HUDEP-2 (cell line): ENCODE data around the gene RAPGEF6.
"Not testable (repeated sequence)": the region's sequence is repeated elsewhere in the genome, so short reads cannot be mapped to it uniquely, and the experiment has no call there.

ENCODE experiments used
- DNase-seq, 76 experiments: peaks; one replicate each; lab custom pipeline; 2025; ENCODE audit not compliant: unreplicated experiment in 76 of 76; lab: John Stamatoyannopoulos, UW

The RAPGEF6 gene

GRCh38 chr5:131634996-131635683 is at the start of gene RAPGEF6:
Gene RAPGEF6 (minus strand): TSS chr5:131635229. CDS start chr5:131635030, 199 bp downstream.
- DNase-seq: peak; percentile 20 to 99 (median 96)

DNA sequence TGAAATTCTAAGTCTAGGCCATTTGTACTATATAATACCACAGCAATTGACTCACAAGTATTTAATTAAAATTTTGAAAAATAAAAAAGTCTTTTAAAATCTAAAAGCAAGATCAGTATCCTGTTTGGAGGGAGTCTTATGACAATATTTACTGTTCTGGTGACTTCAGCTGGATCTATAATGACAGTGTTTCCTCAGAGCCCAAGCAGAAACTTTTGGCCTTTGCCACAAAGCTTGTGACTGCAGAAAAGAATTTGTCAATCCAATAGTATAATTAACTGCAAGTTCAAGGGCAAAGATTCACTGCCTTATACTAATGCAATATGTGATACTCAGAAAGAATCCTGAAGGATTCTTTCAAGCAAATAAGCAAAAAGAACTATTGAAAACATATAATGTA is 49.6 kb upstream of the RAPGEF6 start:
- DNase-seq: no peak

GRCh38 chr5:131684051-131684450 is 49.0 kb upstream of the RAPGEF6 start:
- no peak for DNase-seq

GRCh38 chr5:131682826-131683225 is 47.8 kb upstream of the RAPGEF6 start:
- DNase-seq: no peak

DNA sequence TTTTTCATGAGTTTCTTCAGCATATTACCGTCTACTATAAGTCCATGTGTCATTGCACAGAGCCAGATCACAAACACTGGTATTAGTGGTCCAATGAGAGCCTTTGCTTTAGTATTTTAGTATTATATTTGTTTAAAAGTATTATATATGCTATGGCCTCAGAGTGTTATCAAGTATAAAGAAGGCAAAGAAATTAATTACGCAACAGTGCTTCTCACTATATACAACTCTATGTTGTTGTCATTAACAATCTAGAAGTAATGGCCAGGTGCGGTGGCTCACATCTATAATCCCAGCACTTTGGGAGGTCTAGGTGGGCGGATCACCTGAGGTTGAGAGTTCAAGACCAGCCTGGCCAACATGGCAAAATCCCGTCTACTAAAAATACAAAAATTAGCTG is 47.1 kb upstream of the RAPGEF6 start:
- no peak for DNase-seq

DNA sequence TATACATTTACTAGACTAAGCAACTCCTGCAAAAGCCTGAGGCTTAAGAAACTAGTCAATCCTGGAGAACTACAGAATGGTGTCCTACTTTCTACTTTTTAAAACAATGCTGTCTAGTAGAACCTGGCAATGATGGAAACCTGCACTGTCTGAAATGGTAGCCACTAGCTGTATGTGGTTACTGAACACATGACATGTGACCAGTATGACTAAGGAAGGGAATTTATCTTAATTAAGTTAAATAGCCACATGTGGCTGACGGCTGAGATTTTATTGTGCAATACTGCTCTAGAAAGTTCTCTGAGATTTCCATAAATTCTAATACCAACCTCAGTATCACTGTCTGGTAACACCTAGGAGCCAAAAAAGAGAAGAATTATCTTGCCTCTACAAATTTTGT is 44.9 kb upstream of the RAPGEF6 start:
- DNase-seq: no peak

GRCh38 chr5:131678273-131678672 is 43.2 kb upstream of the RAPGEF6 start:
- DNase-seq: not testable (repeated sequence)

DNA sequence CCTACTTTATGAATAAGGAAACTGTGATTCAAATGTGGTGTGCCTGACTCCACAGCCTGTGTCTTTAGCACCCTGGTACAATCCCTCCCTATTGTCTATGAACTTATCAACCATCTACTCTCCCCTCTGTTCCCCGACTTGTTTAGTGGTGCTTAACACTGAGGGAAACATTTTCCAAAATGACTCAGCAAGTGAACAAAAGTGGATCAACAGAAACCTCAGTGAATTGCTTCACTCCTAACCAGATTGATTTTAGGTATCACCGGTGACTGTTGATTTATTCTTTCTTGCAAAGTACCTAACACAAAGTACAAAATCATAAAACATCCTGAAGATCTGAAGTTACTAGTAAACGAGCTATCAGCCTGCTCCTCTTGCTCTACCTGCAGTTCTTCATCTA is 42.1 kb upstream of the RAPGEF6 start:
- DNase-seq: no peak

DNA sequence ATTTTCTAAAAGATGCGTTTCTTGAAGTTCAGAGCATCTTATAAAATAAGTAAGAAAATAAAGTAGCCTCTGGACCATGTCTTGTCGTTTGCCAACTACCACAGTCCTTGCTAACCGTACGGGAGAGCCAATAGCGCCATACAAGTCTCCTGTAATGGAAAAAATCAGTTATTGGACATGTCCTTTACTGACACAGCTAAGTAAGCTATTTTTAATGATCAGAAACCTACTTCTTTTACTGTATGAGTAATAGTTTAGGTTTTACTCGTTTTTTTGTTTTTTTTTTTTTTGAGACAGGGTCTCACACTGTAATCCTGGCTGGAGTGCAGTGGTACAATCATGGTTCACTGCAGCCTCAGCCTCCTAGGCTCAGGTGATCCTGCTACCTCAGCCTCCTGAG is 37.7 kb upstream of the RAPGEF6 start:
- DNase-seq: no peak

DNA sequence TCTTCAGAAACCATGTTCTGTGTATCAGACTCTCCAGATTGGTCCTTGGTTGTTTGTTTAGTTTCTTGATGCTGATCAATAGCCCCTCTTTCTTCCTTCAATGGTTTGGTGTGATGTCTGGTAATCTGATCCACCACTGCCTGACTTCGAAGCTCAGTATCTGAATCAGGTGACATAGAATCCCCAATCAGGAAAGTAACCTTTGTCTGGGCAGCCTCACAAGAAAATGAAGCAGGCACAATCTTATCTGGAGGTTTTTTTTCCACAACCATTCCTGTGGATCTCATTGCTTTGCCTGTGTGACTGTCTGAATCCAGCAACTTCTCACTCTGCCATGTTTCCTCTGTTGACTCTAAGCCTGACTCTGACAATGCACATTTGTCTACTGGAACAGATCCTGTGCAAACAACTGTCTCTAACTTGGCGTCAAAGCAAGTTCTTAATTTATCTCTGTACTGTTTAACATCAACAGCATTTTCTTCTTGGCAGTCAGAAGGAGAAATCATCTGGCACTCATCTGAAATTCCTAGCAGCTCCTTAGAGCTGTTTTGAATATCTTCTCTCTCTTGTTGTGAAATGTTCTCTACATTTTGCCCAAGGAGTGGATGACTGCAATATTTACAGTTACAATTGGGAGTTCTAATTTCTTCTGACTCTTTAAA is 37.1 kb upstream of the RAPGEF6 start:
- DNase-seq: no peak

- peak in 4 of 76 experiments; percentile 5 to 48 (median 25) for DNase-seq
Measured at GRCh38 chr5:131671409-131671808, 36.4 kb upstream of the RAPGEF6 start.

DNA sequence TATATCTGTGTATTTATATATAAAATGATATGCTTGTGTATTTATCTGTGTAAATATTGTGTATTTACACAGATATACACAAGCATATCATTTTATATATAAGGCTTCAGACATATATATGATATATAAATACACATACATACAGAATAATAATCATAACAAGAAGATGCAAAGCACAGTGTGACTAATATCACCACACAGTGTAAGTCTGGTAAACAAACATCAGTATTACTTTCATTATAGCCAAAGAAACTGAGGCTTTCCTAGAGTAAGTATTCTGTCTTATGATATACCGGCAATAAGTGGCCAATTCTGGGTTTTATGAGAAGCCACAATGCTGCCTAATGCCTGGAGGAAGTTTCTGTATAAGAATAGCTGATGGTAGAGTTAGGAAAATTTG is 29.9 kb upstream of the RAPGEF6 start:
- no peak for DNase-seq

GRCh38 chr5:131661933-131662332 is 26.9 kb upstream of the RAPGEF6 start:
- no peak for DNase-seq

DNA sequence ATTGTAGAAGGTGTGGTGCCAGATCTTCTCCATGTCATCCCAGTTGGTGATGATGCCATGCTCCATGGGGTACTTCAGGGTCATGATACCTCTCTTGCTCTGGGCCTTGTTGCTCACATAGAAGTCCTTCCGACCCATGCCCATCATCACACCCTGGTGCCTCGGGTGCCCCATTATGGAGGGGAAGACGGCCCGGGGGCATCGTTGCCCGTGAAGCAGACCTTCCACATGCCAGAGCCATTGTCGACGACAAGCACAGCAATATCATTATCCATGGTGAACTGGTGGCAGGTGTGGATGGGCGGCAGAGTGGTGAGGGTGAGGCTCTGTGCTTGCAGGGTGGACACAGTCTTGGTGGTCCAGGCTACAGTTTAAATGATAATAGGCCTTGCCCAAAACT is 24.8 kb upstream of the RAPGEF6 start:
- DNase-seq: no peak

- no peak for DNase-seq
Measured at GRCh38 chr5:131659290-131659689, 24.3 kb upstream of the RAPGEF6 start.

GRCh38 chr5:131654776-131655175 is 19.7 kb upstream of the RAPGEF6 start:
- DNase-seq: no peak

DNA sequence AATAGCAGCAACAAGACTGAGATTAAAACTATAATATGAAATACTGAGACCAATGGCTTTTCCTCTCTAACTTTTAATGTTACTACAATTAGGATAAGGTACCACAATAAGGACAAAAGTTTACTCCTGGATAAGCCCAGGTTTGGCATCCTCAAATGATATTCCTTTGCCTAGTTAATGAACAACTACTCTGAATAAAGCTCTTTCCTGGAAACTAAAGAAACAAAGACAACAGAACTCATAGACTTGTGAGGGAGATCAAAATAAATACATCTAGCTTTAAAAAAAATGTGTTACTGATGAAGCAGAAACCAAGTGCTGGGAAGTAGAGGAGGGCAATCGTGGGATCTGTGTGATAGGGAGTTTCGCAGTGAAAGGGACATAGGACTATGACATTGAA is 19.3 kb upstream of the RAPGEF6 start:
- no peak for DNase-seq

DNA sequence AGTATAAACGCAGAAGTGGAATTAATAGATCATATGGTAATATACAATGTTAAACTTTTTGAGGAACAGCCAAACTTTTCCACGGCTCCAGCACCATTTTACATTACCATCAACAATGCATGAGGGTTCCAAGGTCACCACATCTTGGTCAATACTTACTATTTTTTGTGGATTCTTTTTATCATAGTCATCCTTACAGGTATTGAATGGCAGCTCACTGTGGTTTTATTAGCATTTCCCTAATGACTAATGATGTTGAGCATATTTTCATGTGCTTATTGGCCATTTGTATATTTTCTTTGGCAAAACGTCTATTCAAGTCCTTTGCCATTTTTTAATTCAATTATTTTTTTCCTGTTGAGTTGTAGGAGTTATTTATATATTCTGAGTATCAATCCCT is 14.1 kb upstream of the RAPGEF6 start:
- DNase-seq: no peak

GRCh38 chr5:131647048-131647769 is 12.2 kb upstream of the RAPGEF6 start:
- DNase-seq: no peak

DNA sequence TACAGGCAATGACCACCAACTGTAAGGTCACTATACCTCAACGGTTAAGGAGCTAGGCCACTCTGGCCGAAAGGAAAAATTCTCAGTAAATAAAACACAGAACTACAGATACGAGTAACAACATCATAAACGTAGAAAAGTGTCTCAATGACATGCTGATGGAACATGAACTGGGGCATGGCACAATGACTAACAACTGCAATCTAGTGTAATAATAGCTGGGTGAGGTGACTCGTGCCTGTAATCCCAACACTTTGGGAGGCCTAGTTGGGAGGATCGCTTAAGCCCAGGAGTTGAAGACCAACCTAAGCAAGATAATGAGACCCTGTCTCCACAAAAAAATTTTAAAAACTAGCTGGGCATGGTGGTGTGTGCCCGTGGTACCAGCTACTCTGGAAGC is 9.8 kb upstream of the RAPGEF6 start:
- DNase-seq: no peak

DNA sequence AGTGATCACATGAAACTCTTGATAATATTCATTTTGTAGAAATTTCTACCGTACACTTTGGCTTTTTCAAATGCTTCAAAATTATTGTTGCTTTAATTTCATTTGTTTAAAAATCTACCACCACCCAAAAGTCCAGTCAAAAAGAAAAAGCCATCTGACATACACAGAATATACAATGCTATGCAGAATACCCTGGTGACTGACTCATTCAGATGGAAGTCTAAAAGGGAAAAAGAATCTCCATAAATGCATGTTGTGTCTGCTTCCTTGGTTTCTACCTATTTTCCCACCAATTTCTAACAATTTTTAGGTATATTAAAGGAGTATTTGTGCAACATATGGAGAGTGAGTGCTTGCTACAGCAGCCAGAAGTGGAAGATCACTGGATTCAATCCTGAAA is 9.3 kb upstream of the RAPGEF6 start:
- no peak for DNase-seq

GRCh38 chr5:131641494-131641893 is 6.5 kb upstream of the RAPGEF6 start:
- no peak for DNase-seq
